WERI-Rb-1 (cell line): ENCODE measurements around the gene CLRN3.

Source experiments
- DNase-seq: peaks from one replicate; pipeline ENCODE4 v3.0.0-alpha.2; 2020
- H3K27ac ChIP-seq: fragments of 250-450 bp; sonication (Bioruptor Pico); 2 replicates; pipeline ENCODE4 v1.5.1; 2020; ENCODE audit warnings: mild to moderate bottlenecking, moderate library complexity
- H3K27me3 ChIP-seq: fragments of 250-450 bp; sonication (Bioruptor Pico); 2 replicates; pipeline ENCODE4 v1.5.1; 2021; ENCODE audit warnings: mild to moderate bottlenecking, low read depth, moderate library complexity; ENCODE audit not compliant: insufficient read depth, severe bottlenecking
- H3K36me3 ChIP-seq: fragments of 250-450 bp; sonication (Bioruptor Pico); 2 replicates; pipeline ENCODE4 v1.5.1; 2020; ENCODE audit warnings: mild to moderate bottlenecking, moderate library complexity
- H3K4me3 ChIP-seq: 2 replicates; pipeline ENCODE4 v1.5.1; 2011; ENCODE audit warnings: low read depth, mild to moderate bottlenecking, control low read depth, low read length
- H3K9me3 ChIP-seq: fragments of 250-450 bp; sonication (Bioruptor Pico); 2 replicates; pipeline ENCODE4 v1.5.1; 2021; ENCODE audit warnings: mild to moderate bottlenecking, moderate library complexity; ENCODE audit not compliant: severe bottlenecking
- TF ChIP-seq, protein P1 (sequence below): IDR thresholded peaks from 2 replicates; pipeline ENCODE4 v1.5.1; 2011; ENCODE audit warnings: low read depth, mild to moderate bottlenecking, control low read depth, inconsistent platforms, low read length

Gene CLRN3

DNA sequence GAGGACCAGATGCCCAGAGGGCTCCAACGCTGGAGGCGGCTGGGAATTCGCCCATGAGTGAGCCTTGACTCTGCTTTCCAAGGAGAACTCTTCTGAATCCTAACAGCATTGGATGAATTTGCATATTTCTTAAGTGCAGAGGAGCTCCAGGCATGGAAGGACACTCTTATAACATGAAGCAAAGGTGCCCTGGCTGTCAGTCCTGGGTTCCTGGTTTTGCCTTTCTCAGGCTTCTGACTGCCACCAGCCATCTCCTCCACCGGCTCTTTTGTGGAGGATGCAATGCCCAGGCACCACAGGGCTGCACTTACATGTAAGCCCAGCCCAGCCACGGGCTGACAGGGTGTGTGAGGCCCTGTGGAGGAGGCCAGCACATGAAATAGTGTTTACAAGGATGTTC, 8.2 kb downstream of the CLRN3 start:
- Histone ChIP-seq H3K9me3 (no peaks in the 10 kb centered on the region), H3K27me3 (no peaks in the 10 kb centered on the region), H3K27ac (no peak overlapping the region), H3K4me3 (no peak overlapping the region), H3K36me3 (no peaks in the 10 kb centered on the region)
- DNase-seq: no peak
- TF ChIP-seq, protein P1, sequence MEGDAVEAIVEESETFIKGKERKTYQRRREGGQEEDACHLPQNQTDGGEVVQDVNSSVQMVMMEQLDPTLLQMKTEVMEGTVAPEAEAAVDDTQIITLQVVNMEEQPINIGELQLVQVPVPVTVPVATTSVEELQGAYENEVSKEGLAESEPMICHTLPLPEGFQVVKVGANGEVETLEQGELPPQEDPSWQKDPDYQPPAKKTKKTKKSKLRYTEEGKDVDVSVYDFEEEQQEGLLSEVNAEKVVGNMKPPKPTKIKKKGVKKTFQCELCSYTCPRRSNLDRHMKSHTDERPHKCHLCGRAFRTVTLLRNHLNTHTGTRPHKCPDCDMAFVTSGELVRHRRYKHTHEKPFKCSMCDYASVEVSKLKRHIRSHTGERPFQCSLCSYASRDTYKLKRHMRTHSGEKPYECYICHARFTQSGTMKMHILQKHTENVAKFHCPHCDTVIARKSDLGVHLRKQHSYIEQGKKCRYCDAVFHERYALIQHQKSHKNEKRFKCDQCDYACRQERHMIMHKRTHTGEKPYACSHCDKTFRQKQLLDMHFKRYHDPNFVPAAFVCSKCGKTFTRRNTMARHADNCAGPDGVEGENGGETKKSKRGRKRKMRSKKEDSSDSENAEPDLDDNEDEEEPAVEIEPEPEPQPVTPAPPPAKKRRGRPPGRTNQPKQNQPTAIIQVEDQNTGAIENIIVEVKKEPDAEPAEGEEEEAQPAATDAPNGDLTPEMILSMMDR: no peak

DNA sequence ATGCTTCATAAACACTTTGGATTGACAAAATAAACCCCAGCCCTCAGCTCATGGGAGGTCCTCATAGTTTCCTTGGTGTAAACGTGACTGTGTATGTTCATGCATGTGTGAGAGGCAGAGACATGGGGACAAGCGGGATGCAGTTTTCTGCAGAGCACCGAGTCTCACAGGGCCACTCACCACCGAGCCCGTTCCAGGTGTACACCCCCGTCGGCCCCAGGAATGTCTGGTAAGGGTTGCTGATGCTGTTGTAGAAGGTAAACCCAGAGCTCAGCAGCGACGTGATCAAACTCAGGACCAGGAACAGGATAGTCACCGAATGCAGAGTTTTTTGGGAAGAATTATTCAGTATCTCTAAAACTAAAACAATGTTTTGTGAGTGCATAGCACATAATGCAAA, 9.2 kb downstream of the CLRN3 start:
- H3K27me3 ChIP-seq: no peaks in the 10 kb centered on the region
- DNase-seq: no peak

DNA sequence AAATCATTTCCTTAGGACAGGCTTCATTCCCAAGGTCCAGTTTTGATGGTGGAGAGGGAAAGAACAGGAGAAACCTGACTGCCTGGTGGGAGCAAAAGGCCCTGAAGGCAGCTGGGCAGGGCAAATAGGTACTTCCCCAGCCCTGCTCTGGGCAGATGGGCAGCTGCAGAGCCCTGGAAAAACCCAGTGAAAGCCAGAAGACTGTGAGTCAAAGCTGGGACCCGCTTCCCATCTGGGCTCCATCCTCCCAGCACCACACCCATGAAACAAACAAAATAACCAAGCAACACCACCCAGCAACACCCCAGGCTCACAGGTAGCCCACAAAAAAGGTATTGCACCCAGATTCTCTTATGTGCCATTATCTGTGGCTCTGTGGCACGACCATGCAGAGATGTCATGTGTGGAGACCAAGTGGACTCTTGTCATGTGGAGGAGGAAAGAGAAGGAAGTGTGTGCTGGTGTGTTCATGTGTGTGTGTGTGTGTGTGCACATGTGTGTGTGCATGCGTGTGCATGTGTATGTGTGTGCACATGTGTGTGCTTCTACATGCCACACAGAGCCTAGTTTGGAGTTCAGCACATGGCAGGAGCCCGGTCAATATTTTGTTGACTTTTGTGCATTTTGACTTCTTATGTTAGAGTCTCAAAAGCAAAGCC, 9.8 kb downstream of the CLRN3 start:
- H3K27ac ChIP-seq: no peak overlapping the region
- DNase-seq: no peak
- H3K9me3 ChIP-seq: no peaks in the 10 kb centered on the region
- H3K4me3 ChIP-seq: no peak overlapping the region
- TF ChIP-seq, protein P1: no peak
- H3K27me3 ChIP-seq: no peaks in the 10 kb centered on the region
- H3K36me3 ChIP-seq: no peaks in the 10 kb centered on the region

More for the DNA sequence above, 9.2 kb downstream of the CLRN3 start:
- Histone ChIP-seq H3K4me3 (no peak overlapping the region), H3K36me3 (no peaks in the 10 kb centered on the region), H3K27ac (no peak overlapping the region), H3K9me3 (no peaks in the 10 kb centered on the region)
- TF ChIP-seq, protein P1: no peak

DNA sequence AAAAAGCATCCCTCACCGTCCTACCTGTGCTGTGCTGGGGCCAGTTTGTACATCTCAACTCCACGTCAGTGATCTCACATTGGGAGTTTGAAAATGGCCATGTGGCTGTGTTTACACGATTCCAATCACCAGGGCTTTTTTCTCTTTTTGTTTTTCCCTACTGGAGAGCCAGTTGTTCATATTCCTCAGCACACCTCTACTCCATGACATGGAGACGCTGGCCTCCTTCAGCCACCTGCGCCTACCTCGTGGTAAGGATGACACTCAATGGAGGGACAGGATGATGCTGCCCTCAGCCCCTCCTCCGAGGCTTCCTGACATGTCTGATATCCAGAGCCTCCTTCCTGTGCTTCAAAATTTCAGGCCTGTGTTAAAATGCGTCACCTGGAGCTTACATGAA, 10.3 kb downstream of the CLRN3 start:
- TF ChIP-seq, protein P1: no peak
- H3K27me3 ChIP-seq: no peaks in the 10 kb centered on the region
- no peaks in the 10 kb centered on the region for H3K36me3 ChIP-seq
- H3K9me3 ChIP-seq: no peaks in the 10 kb centered on the region
- no peak overlapping the region for H3K27ac ChIP-seq
- H3K4me3 ChIP-seq: no peak overlapping the region
- DNase-seq: no peak

DNA sequence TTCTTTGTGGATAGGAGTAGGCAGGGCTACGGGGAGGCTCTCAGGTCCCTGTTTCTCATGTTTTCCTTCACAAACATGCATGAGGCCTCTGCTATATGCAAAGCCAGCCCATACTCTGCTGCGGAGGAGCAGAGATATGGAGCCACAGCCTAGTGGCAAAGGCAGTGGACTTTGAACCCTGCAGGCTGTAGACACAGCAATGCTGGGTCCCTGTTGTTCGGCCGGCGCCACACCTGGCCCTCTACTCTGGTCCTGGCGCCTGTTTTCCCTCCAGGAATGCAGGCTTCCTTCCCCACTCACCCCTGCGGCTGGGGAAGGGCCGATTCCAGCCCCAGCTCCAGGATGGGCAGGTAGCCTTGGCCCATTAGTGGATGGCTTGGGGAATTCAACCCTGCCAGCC, 11.5 kb downstream of the CLRN3 start:
- H3K9me3 ChIP-seq: no peaks in the 10 kb centered on the region
- no peak overlapping the region for H3K4me3 ChIP-seq
- TF ChIP-seq, protein P1: no peak
- H3K27ac ChIP-seq: no peak overlapping the region
- H3K27me3 ChIP-seq: no peaks in the 10 kb centered on the region
- DNase-seq: no peak
- no peaks in the 10 kb centered on the region for H3K36me3 ChIP-seq

DNA sequence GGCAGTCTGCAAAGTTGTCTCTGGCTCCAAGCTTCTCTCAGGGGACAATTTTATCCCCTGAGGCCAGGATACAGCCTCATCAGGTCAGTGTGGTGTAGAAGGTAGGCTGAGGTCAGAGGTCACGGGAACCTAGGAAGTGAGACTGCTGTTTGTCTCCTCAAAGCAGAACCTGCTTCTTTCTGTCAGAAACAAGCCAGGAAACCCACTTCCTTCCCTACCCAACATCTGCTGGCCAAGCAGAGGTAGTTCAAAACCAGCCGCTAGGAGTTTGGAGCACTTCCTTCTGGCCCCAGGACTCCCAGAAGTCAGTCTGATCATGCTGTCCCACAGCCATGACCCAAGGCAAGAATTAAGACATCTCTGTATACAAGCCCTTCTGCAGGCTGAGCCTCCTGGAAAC, 12.2 kb downstream of the CLRN3 start:
- H3K36me3 ChIP-seq: no peaks in the 10 kb centered on the region
- no peak overlapping the region for H3K27ac ChIP-seq
- no peak overlapping the region for H3K4me3 ChIP-seq
- H3K27me3 ChIP-seq: no peaks in the 10 kb centered on the region
- TF ChIP-seq, protein P1: no peak
- DNase-seq: no peak
- H3K9me3 ChIP-seq: no peaks in the 10 kb centered on the region
